ENCODE data around the gene LBX2. TPM values are rescaled to one million over a fixed set of nuclear protein-coding genes. Genes with fewer than 3 reads are reported as not detected.

The LBX2 gene
- total and polyA plus RNA-seq, 9 of the 15 experiments (the other 6 are each of a cell fraction or from before 2014, with no cell fraction given), result 0.39 to 6.2 (median 1.8) TPM; not detected in 1

DNA sequence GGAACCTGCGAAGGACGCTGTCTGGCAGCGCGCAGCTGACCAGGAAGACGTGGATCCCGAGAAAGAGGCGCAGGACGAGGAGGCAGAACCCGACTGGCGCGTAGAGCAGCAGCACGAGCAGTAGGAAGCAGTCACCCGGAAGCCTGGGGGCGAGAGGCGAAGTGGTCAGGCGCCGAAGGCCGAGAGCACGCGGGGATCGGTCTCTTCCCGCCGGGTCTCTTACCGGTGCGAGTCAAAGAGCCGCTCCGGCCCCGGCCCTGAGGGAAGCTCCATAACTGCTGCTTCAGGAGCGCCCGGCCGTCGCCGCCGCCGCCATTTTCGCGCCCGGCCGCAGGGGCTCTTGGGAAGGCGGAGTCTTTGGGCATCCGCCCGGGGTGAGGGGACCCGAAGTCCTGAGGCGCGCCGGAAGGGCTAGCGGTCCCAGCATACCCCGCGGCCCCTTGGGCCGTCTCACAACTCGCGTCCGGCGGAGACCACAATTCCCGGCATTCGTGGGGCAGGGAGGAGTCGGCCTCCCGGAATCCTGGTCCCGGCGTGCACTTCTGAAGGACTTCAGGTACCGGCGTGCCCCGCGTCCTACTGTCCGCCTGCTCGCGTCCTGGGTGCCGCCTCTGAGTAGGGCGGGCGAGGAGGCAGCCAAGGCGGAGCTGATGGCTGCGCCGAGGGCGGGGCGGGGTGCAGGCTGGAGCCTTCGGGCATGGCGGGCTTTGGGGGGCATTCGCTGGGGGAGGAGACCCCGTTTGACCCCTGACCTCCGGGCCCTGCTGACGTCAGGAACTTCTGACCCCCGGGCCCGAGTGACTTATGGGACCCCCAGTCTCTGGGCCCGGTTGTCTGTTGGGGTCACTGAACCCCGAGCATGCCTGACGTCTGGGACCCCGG lies 30.2 kb upstream of the LBX2 start, which contains the start of the genes AUP1 and HTRA2 (continued):
- TF ChIP-seq TAF9B (IDR thresholded peaks at IDR 0.05; ENCODE audit: partially characterized antibody) (peak; percentile 94), ILK (tag; IDR thresholded peaks at IDR 0.05; ENCODE audit: borderline replicate concordance, low read depth) (no peak), ZNF165 (CRISPR knock-in tag; IDR thresholded peaks at IDR 0.05; ENCODE audit: borderline replicate concordance) (no peak), YBX1 (IDR thresholded peaks at IDR 0.05) (no peak), ZNF695 (CRISPR knock-in tag; IDR thresholded peaks at IDR 0.05) (no peak), ATF7 (IDR thresholded peaks at IDR 0.05) (peak; percentile 75), MBD2 (IDR thresholded peaks at IDR 0.05; ENCODE audit: borderline replicate concordance, low read depth) (peak; percentile 90), NR4A1 (CRISPR knock-in tag; IDR thresholded peaks at IDR 0.05) (no peak), NR4A1 (tag; IDR thresholded peaks at IDR 0.05) (no peak), ZKSCAN3 (CRISPR knock-in tag; IDR thresholded peaks at IDR 0.05) (no peak)
- TF ChIP-seq, protein P1, sequence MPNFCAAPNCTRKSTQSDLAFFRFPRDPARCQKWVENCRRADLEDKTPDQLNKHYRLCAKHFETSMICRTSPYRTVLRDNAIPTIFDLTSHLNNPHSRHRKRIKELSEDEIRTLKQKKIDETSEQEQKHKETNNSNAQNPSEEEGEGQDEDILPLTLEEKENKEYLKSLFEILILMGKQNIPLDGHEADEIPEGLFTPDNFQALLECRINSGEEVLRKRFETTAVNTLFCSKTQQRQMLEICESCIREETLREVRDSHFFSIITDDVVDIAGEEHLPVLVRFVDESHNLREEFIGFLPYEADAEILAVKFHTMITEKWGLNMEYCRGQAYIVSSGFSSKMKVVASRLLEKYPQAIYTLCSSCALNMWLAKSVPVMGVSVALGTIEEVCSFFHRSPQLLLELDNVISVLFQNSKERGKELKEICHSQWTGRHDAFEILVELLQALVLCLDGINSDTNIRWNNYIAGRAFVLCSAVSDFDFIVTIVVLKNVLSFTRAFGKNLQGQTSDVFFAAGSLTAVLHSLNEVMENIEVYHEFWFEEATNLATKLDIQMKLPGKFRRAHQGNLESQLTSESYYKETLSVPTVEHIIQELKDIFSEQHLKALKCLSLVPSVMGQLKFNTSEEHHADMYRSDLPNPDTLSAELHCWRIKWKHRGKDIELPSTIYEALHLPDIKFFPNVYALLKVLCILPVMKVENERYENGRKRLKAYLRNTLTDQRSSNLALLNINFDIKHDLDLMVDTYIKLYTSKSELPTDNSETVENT (CRISPR knock-in tag; IDR thresholded peaks at IDR 0.05), result 0 out of 2 replicates have a peak, but pooled peaks have one; percentile 61
- TF ChIP-seq, protein P2, sequence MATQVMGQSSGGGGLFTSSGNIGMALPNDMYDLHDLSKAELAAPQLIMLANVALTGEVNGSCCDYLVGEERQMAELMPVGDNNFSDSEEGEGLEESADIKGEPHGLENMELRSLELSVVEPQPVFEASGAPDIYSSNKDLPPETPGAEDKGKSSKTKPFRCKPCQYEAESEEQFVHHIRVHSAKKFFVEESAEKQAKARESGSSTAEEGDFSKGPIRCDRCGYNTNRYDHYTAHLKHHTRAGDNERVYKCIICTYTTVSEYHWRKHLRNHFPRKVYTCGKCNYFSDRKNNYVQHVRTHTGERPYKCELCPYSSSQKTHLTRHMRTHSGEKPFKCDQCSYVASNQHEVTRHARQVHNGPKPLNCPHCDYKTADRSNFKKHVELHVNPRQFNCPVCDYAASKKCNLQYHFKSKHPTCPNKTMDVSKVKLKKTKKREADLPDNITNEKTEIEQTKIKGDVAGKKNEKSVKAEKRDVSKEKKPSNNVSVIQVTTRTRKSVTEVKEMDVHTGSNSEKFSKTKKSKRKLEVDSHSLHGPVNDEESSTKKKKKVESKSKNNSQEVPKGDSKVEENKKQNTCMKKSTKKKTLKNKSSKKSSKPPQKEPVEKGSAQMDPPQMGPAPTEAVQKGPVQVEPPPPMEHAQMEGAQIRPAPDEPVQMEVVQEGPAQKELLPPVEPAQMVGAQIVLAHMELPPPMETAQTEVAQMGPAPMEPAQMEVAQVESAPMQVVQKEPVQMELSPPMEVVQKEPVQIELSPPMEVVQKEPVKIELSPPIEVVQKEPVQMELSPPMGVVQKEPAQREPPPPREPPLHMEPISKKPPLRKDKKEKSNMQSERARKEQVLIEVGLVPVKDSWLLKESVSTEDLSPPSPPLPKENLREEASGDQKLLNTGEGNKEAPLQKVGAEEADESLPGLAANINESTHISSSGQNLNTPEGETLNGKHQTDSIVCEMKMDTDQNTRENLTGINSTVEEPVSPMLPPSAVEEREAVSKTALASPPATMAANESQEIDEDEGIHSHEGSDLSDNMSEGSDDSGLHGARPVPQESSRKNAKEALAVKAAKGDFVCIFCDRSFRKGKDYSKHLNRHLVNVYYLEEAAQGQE (IDR thresholded peaks at IDR 0.05; ENCODE audit: borderline replicate concordance), result no peak
- TF ChIP-seq, protein P2 (CRISPR knock-in tag; IDR thresholded peaks at IDR 0.05; ENCODE audit: low read depth), result no peak
- TF ChIP-seq, protein P3, sequence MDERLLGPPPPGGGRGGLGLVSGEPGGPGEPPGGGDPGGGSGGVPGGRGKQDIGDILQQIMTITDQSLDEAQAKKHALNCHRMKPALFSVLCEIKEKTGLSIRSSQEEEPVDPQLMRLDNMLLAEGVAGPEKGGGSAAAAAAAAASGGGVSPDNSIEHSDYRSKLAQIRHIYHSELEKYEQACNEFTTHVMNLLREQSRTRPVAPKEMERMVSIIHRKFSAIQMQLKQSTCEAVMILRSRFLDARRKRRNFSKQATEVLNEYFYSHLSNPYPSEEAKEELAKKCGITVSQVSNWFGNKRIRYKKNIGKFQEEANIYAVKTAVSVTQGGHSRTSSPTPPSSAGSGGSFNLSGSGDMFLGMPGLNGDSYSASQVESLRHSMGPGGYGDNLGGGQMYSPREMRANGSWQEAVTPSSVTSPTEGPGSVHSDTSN (CRISPR knock-in tag; IDR thresholded peaks at IDR 0.05; ENCODE audit: low read depth), result no peak
- TF ChIP-seq, protein P3 (tag; conservative IDR thresholded peaks at IDR 0.05; ENCODE audit: low read depth), result no peak

Data from K562 (cell line).